ENCODE results near the gene CFAP221.

CFAP221 gene

GRCh38 chr2:119536707-119537106 is 7.5 kb upstream of the CFAP221 start:
- no peak for DNase-seq

GRCh38 chr2:119537792-119538191 is 6.5 kb upstream of the CFAP221 start:
- DNase-seq, result no peak

- no peak for DNase-seq
These were observed 2.8 kb upstream of the CFAP221 start for GRCh38 chr2:119541476-119541875.

GRCh38 chr2:119544939-119545475 is 758 bp downstream of the CFAP221 start:
- no peak for DNase-seq

- DNase-seq, result no peak
These were observed 1.7 kb downstream of the CFAP221 start for GRCh38 chr2:119545754-119546446.

- no peak for DNase-seq
These were observed 2.2 kb downstream of the CFAP221 start for GRCh38 chr2:119546447-119546767.

GRCh38 chr2:119548516-119549120 is 4.4 kb downstream of the CFAP221 start:
- DNase-seq, result no peak

- DNase-seq, result peak in 1 of 51 donors; percentile 3
These were observed 5.0 kb downstream of the CFAP221 start for GRCh38 chr2:119549241-119549640.

- no peak for DNase-seq
These were observed 6.1 kb downstream of the CFAP221 start for GRCh38 chr2:119550346-119550745.

GRCh38 chr2:119550856-119551255 is 6.6 kb downstream of the CFAP221 start:
- no peak for DNase-seq

GRCh38 chr2:119552902-119553301 is 8.7 kb downstream of the CFAP221 start:
- DNase-seq, result no peak

GRCh38 chr2:119553687-119554344 is 9.6 kb downstream of the CFAP221 start:
- no peak for DNase-seq

- DNase-seq, result no peak
These were observed 21.2 kb downstream of the CFAP221 start for GRCh38 chr2:119565481-119565880.

- no peak for DNase-seq
These were observed 23.0 kb downstream of the CFAP221 start for GRCh38 chr2:119567292-119567691.

- no peak for DNase-seq
These were observed 30.0 kb downstream of the CFAP221 start for GRCh38 chr2:119574108-119574815.

GRCh38 chr2:119574864-119575263 is 30.6 kb downstream of the CFAP221 start:
- DNase-seq, result no peak

GRCh38 chr2:119575439-119575838 is 31.2 kb downstream of the CFAP221 start:
- DNase-seq, result no peak

GRCh38 chr2:119579424-119580295 is 35.4 kb downstream of the CFAP221 start:
- no peak for DNase-seq

- DNase-seq, result no peak
These were observed 36.4 kb downstream of the CFAP221 start for GRCh38 chr2:119580550-119581072.

- DNase-seq, result no peak
These were observed 39.0 kb downstream of the CFAP221 start for GRCh38 chr2:119583291-119583690.

- no peak for DNase-seq
These were observed 40.2 kb downstream of the CFAP221 start for GRCh38 chr2:119584469-119584868.
